Measurements from ENCODE around the gene KIDINS220. TPM values are rescaled to one million over a fixed set of nuclear protein-coding genes. Genes with fewer than 3 reads are reported as not detected.

Gene KIDINS220
- total and polyA plus RNA-seq, 2 of the 13 experiments (the other 11 are each of a cell fraction or from before 2014, with no cell fraction given): 25.2 to 32.3 TPM

DNA sequence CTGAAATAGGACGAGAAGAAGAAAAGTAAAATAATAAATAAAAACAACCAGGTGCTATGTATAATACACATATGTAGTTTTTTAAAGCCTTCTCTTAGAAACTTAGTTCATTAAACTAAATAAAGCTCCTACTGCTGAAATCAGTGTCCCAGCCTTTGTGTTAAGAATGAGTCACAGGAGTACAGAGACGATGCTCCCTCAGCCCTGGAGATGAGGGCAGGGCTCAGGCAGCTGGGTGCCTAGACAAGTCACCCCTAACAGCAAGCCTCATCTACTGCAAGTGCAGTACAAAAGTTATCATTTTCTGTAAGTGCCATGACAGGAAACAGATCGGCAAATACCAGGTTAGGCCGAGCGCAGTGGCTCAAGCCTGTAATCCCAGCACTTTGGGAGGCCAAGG lies 18.2 kb downstream of the KIDINS220 start:
- CTCF ChIA-PET (ENCODE audit: low intra/inter-chr PET ratio, low total read pairs): no interaction called here
- no TSS peak for BruUV-seq (replicated peaks)
- FAIRE-seq: no peak

DNA sequence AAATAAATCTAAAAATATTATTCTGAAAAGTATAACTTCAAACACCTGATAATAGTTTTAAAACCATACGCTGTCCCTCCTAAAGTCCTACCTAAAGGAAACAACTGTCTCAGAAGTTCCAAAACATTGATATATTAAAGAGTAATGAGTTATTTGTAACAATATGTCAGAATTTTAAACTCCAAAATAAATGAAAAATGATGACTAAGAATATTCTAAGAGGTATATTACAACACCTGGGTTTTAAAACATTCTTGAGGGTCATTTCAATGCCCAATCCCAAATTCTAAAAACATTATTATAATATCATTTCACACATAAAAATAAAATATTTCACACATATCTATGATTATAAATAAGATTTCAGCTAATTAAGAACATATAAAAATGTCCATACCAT lies 20.2 kb downstream of the KIDINS220 start:
- in situ Hi-C loops (cut with HindIII; ENCODE audit: extremely low pct_ligation_motif_present, low pct_unique_long_range_greater_than_20kb): no loop called here
- POLR2A ChIA-PET: no interaction called here

More for the DNA sequence above, 18.2 kb downstream of the KIDINS220 start:
- ATAC-seq: no peak
- Histone ChIP-seq H2AFZ (ENCODE audit: low read length) (no peak overlapping the region), H3K4me3 (replicated peaks in 1 of 3; ENCODE audit: insufficient read depth in 1 of 3, low read depth in 2 of 3, low read length in 3 of 3) (no peak overlapping the region), H3K79me2 (ENCODE audit: insufficient read depth, low read length) (no peaks in the 10 kb centered on the region), H3K27ac (ENCODE audit: extremely low read length, insufficient read depth, low read length) (no peak overlapping the region), H3K4me1 (ENCODE audit: insufficient read depth, low read length) (peaks cover 31% of the 10 kb centered on the region), H3K36me3 (replicated peaks in 1 of 2; ENCODE audit: control insufficient read depth in 1 of 2, insufficient read depth in 2 of 2, low read length in 2 of 2) (peaks cover 7 to 37% of the 10 kb centered on the region in 2 experiments; a peak in 4 of 5 replicates), H3K9me3 (ENCODE audit: low read length) (no peaks in the 10 kb centered on the region), H3K9ac (ENCODE audit: insufficient read depth, low read depth, low read length) (no peak overlapping the region), H4K20me1 (ENCODE audit: insufficient read depth, low read length) (no peaks in the 10 kb centered on the region), H3K27me3 (ENCODE audit: control insufficient read depth in 1 of 2, insufficient read depth in 2 of 2, low read length in 2 of 2) (no peaks in the 10 kb centered on the region), H3K4me2 (ENCODE audit: low read depth, low read length) (no peak overlapping the region)
- POLR2A ChIA-PET: no interaction called here
- in situ Hi-C loops (cut with HindIII; ENCODE audit: extremely low pct_ligation_motif_present, low pct_unique_long_range_greater_than_20kb) (no loop called here), intact Hi-C loops (cut with micrococcal nuclease; ENCODE audit: unreplicated experiment) (no loop called here)
- no peak for TF ChIP-seq PHF8 (CRISPR knock-in tag; IDR thresholded peaks at IDR 0.05)
- TF ChIP-seq FOSL2 (CRISPR knock-in tag; IDR thresholded peaks at IDR 0.05): 0 out of 2 replicates have a peak, but pooled peaks have one; percentile 18
- TF ChIP-seq ZNF34 (CRISPR knock-in tag; IDR thresholded peaks at IDR 0.05; ENCODE audit: borderline replicate concordance): no peak
- 89% methylated on average over 5 of the region's 5 CpGs for WGBS (ENCODE audit: low lambda C conversion rate)
- DNase-seq (ENCODE audit: low spot score): no peak

More for the DNA sequence above, 20.2 kb downstream of the KIDINS220 start:
- no TSS peak for BruUV-seq (replicated peaks)
- Histone ChIP-seq H3K9me3 (ENCODE audit: low read length) (no peaks in the 10 kb centered on the region), H3K27me3 (ENCODE audit: control insufficient read depth in 1 of 2, insufficient read depth in 2 of 2, low read length in 2 of 2) (no peaks in the 10 kb centered on the region), H4K20me1 (ENCODE audit: insufficient read depth, low read length) (no peaks in the 10 kb centered on the region; the same call in 1 of the 2 replicates), H3K27ac (ENCODE audit: extremely low read length, insufficient read depth, low read length) (no peak overlapping the region), H3K79me2 (ENCODE audit: insufficient read depth, low read length) (no peaks in the 10 kb centered on the region), H3K36me3 (replicated peaks in 1 of 2; ENCODE audit: control insufficient read depth in 1 of 2, insufficient read depth in 2 of 2, low read length in 2 of 2) (peaks cover 8 to 35% of the 10 kb centered on the region in 2 experiments), H3K4me1 (ENCODE audit: insufficient read depth, low read length) (peaks cover 24% of the 10 kb centered on the region), H2AFZ (ENCODE audit: low read length) (no peak overlapping the region), H3K4me2 (ENCODE audit: low read depth, low read length) (no peak overlapping the region), H3K4me3 (replicated peaks in 1 of 3; ENCODE audit: insufficient read depth in 1 of 3, low read depth in 2 of 3, low read length in 3 of 3) (no peak overlapping the region), H3K9ac (ENCODE audit: insufficient read depth, low read depth, low read length) (no peak overlapping the region)
- 96% methylated on average over 1 of the region's 1 CpG for WGBS (ENCODE audit: low lambda C conversion rate)
- ATAC-seq (no peak), FAIRE-seq (no peak), DNase-seq (ENCODE audit: low spot score) (no peak)
- TF ChIP-seq CBX1 (IDR thresholded peaks at IDR 0.05; ENCODE audit: low read depth) (no peak), MAFF (IDR thresholded peaks at IDR 0.05; ENCODE audit: low read depth, low read length) (peak; percentile 81), ZNF264 (CRISPR knock-in tag; IDR thresholded peaks at IDR 0.05) (no peak), MED13 (CRISPR knock-in tag; IDR thresholded peaks at IDR 0.05) (no peak), POLR2AphosphoS2 (IDR thresholded peaks at IDR 0.05; ENCODE audit: low read depth, low read length) (no peak), MAFK (conservative IDR thresholded peaks at IDR 0.05 in 1 of 2, IDR thresholded peaks at IDR 0.05 in 1 of 2; ENCODE audit: low read length in 2 of 2) (peak; percentile 81 to 86)
- intact Hi-C loops (cut with micrococcal nuclease; ENCODE audit: unreplicated experiment): no loop called here
- CTCF ChIA-PET (ENCODE audit: low intra/inter-chr PET ratio, low total read pairs): no interaction called here

All from HepG2 (cell line).